Activated CD8-positive, alpha-beta T cell treated with anti-CD3 and anti-CD28 coated beads, Interleukin-2, amount 10 ng/mL, durations not matched to agents 7 days and 5 days (primary cell): ENCODE results near the gene ICA1L. TPM values are rescaled to one million over a fixed set of nuclear protein-coding genes. Genes with fewer than 3 reads are reported as not detected.
"Not testable (repeated sequence)": the region's sequence is repeated elsewhere in the genome, so short reads cannot be mapped to it uniquely, and the experiment has no call there.

ENCODE experiments used
- ATAC-seq: fragments of 150-1000 bp; cut with Tn5 transposase; one replicate; pipeline ENCODE4 v1.10.0; 2021; ENCODE audit warnings: moderate library complexity
- CTCF ChIA-PET: fragments of 350-600 bp; sonication (Branson Sonifier 250); formaldehyde crosslinking; loops from one replicate; lab custom pipeline; 2021; ENCODE audit warnings: antibody characterized with exemption; lab: Charles Lee
- POLR2A ChIA-PET: fragments of 350-600 bp; sonication (Branson Sonifier 250); formaldehyde crosslinking; loops from one replicate; lab custom pipeline; 2021; ENCODE audit warnings: antibody characterized with exemption; lab: Charles Lee
- DNase-seq: peaks from one replicate; pipeline ENCODE4 v3.0.0-alpha.2; 2020
- H3K27ac Mint-ChIP-seq: one replicate; pipeline ENCODE4 v1.8.0; 2021; ENCODE audit warnings: mild to moderate bottlenecking, mixed read lengths
- H3K27me3 Mint-ChIP-seq: one replicate; pipeline ENCODE4 v1.8.0; 2021; ENCODE audit warnings: low read depth, mixed read lengths
- H3K36me3 Mint-ChIP-seq: one replicate; pipeline ENCODE4 v1.8.0; 2021; ENCODE audit warnings: low read depth, mixed read lengths
- H3K4me1 Mint-ChIP-seq: one replicate; pipeline ENCODE4 v1.8.0; 2021; ENCODE audit warnings: low read depth, mixed read lengths
- H3K4me3 Mint-ChIP-seq: one replicate; pipeline ENCODE4 v1.8.0; 2021; ENCODE audit warnings: mild to moderate bottlenecking, mixed read lengths
- H3K9me3 Mint-ChIP-seq: one replicate; pipeline ENCODE4 v1.8.0; 2022; ENCODE audit warnings: mixed read lengths; ENCODE audit not compliant: insufficient read depth
- total RNA-seq, 2 experiments: library from RNA; stranded (reverse); gene quantifications; one replicate each; pipeline ENCODE4 v1.2.3, GENCODE V29; 2021

ICA1L gene
- total RNA-seq: 1 to 10 TPM; 5.1 TPM

GRCh38 chr2:202871300-202872141, at the start of gene ICA1L:
TSS of gene ICA1L (minus strand) at chr2:202871766. CDS start at chr2:202829009, 42,757 bp downstream.
- peak; percentile 73 for DNase-seq
- CTCF ChIA-PET: interaction anchor here (0.9 to 5.6 kb wide), 21 partner anchors 9 to 297 kb away, joined by 3 to 57 read pairs (median 5); partner anchors contain the start of genes CARF, FAM117B and WDR12
- ATAC-seq: peak; percentile 68
- H3K36me3 Mint-ChIP-seq: no peaks in the 10 kb centered on the region
- H3K27me3 Mint-ChIP-seq: peaks cover 1% of the 10 kb centered on the region
- POLR2A ChIA-PET: interaction anchor here (1.2 to 1.3 kb wide), 2 partner anchors 234 to 236 kb away, joined by 4 to 6 read pairs; no protein-coding TSS in a partner anchor
- H3K9me3 Mint-ChIP-seq: no peaks in the 10 kb centered on the region
- H3K27ac Mint-ChIP-seq: peak within 1 kb of the TSS; percentile 82
- peaks cover 12% of the 10 kb centered on the region for H3K4me1 Mint-ChIP-seq
- peak within 1 kb of the TSS; percentile 90 for H3K4me3 Mint-ChIP-seq

- H3K9me3 Mint-ChIP-seq: no peaks in the 10 kb centered on the region
- no peaks in the 10 kb centered on the region for H3K27me3 Mint-ChIP-seq
- H3K4me1 Mint-ChIP-seq: no peaks in the 10 kb centered on the region
- ATAC-seq (no peak), DNase-seq (no peak)
- ChIA-PET POLR2A (no interaction called here), CTCF (interaction anchor here (1.2 kb wide), 1 partner anchor 287 kb away, joined by 3 read pairs; no protein-coding TSS in a partner anchor)
- peaks cover 8% of the 10 kb centered on the region for H3K36me3 Mint-ChIP-seq
- no peak overlapping the region for H3K4me3 Mint-ChIP-seq
- H3K27ac Mint-ChIP-seq: no peak overlapping the region
Measured at GRCh38 chr2:202918860-202919259, 47.3 kb upstream of the ICA1L start.

GRCh38 chr2:202912342-202913201, 41.0 kb upstream of the ICA1L start:
- H3K4me1 Mint-ChIP-seq: peaks cover 24% of the 10 kb centered on the region
- peak overlapping the region; percentile 100 for H3K4me3 Mint-ChIP-seq
- peak; percentile 67 for ATAC-seq
- H3K36me3 Mint-ChIP-seq, DNase-seq, H3K9me3 Mint-ChIP-seq, H3K27me3 Mint-ChIP-seq: not testable (repeated sequence)
- ChIA-PET POLR2A (interaction anchor here (0.8 to 1.5 kb wide), 2 partner anchors 34 to 326 kb away, joined by 5 to 6 read pairs; partner anchors contain the start of gene CYP20A1), CTCF (interaction anchor here (1.7 kb wide), 1 partner anchor 42 kb away, joined by 5 read pairs; no protein-coding TSS in a partner anchor)
- peak overlapping the region; percentile 99 for H3K27ac Mint-ChIP-seq

GRCh38 chr2:202911512-202912341, 40.2 kb upstream of the ICA1L start, which contains the start of the genes CARF and WDR12:
TSS of gene CARF (plus strand) at chr2:202912275. CDS start at chr2:202941903, 29,628 bp downstream.
TSS of gene WDR12 (minus strand) at chr2:202911673. CDS start at chr2:202911476, 197 bp downstream.
- POLR2A ChIA-PET: interaction anchor here (0.6 to 1.5 kb wide), 5 partner anchors 33 to 837 kb away, joined by 3 to 6 read pairs (median 4); partner anchors contain the start of gene CYP20A1
- no peaks in the 10 kb centered on the region for H3K9me3 Mint-ChIP-seq
- H3K4me3 Mint-ChIP-seq: peak within 1 kb of the TSS; percentile 100
- DNase-seq (peak; percentile 94), ATAC-seq (peak; percentile 89)
- H3K27me3 Mint-ChIP-seq: no peaks in the 10 kb centered on the region
- H3K27ac Mint-ChIP-seq: peak within 1 kb of the TSS; percentile 99
- CTCF ChIA-PET: interaction anchor here (0.7 to 1.7 kb wide), 3 partner anchors 12 to 323 kb away, joined by 3 to 5 read pairs (median 4); no protein-coding TSS in a partner anchor
- peaks cover 24% of the 10 kb centered on the region for H3K4me1 Mint-ChIP-seq
- H3K36me3 Mint-ChIP-seq: peaks cover 2% of the 10 kb centered on the region

GRCh38 chr2:202911203-202911511, 39.6 kb upstream of the ICA1L start:
- ATAC-seq (no peak), DNase-seq (no peak)
- Mint-ChIP-seq H3K9me3 (no peaks in the 10 kb centered on the region), H3K36me3 (peaks cover 6% of the 10 kb centered on the region), H3K27me3 (no peaks in the 10 kb centered on the region), H3K4me1 (peaks cover 24% of the 10 kb centered on the region), H3K4me3 (peak overlapping the region; percentile 100), H3K27ac (peak overlapping the region; percentile 99)
- POLR2A ChIA-PET: interaction anchor here (0.6 to 1.5 kb wide), 2 partner anchors 107 to 328 kb away, joined by 4 to 6 read pairs; partner anchors contain the start of gene CYP20A1
- CTCF ChIA-PET: interaction anchor here (0.7 to 1.7 kb wide), 4 partner anchors 13 to 323 kb away, joined by 3 to 5 read pairs (median 4); no protein-coding TSS in a partner anchor

GRCh38 chr2:202910698-202911097, 39.1 kb upstream of the ICA1L start:
- Mint-ChIP-seq H3K9me3 (no peaks in the 10 kb centered on the region), H3K27ac (peak overlapping the region; percentile 49), H3K4me3 (peak overlapping the region; percentile 100), H3K27me3 (no peaks in the 10 kb centered on the region), H3K4me1 (peaks cover 24% of the 10 kb centered on the region), H3K36me3 (peaks cover 9% of the 10 kb centered on the region)
- ChIA-PET CTCF (interaction anchor here (1.1 to 1.7 kb wide), 3 partner anchors 40 to 322 kb away, joined by 3 to 5 read pairs (median 4); no protein-coding TSS in a partner anchor), POLR2A (interaction anchor here (1.5 kb wide), 1 partner anchor 328 kb away, joined by 6 read pairs; the partner anchor contains the start of gene CYP20A1)
- no peak for ATAC-seq
- no peak for DNase-seq

- CTCF ChIA-PET: interaction anchor here (1.1 to 1.3 kb wide), 2 partner anchors 82 to 322 kb away, joined by 3 to 4 read pairs; no protein-coding TSS in a partner anchor
- H3K4me1 Mint-ChIP-seq: peaks cover 24% of the 10 kb centered on the region
- H3K27ac Mint-ChIP-seq: peak overlapping the region; percentile 49
- ATAC-seq, H3K27me3 Mint-ChIP-seq, POLR2A ChIA-PET, H3K9me3 Mint-ChIP-seq, DNase-seq: not testable (repeated sequence)
- H3K36me3 Mint-ChIP-seq: peaks cover 14% of the 10 kb centered on the region
- H3K4me3 Mint-ChIP-seq: peak overlapping the region; percentile 100
Measured at GRCh38 chr2:202910250-202910649, 38.7 kb upstream of the ICA1L start.

GRCh38 chr2:202909394-202910192, 38.0 kb upstream of the ICA1L start:
- H3K9me3 Mint-ChIP-seq: no peaks in the 10 kb centered on the region
- H3K27ac Mint-ChIP-seq: no peak overlapping the region
- POLR2A ChIA-PET: no interaction called here
- CTCF ChIA-PET: no interaction called here
- peak overlapping the region; percentile 100 for H3K4me3 Mint-ChIP-seq
- H3K27me3 Mint-ChIP-seq: no peaks in the 10 kb centered on the region
- ATAC-seq: no peak
- DNase-seq: no peak
- H3K4me1 Mint-ChIP-seq: peaks cover 26% of the 10 kb centered on the region
- peaks cover 18% of the 10 kb centered on the region for H3K36me3 Mint-ChIP-seq

- no peak for DNase-seq
- peaks cover 29% of the 10 kb centered on the region for H3K4me1 Mint-ChIP-seq
- ChIA-PET CTCF (no interaction called here), POLR2A (no interaction called here)
- no peak overlapping the region for H3K27ac Mint-ChIP-seq
- H3K27me3 Mint-ChIP-seq: no peaks in the 10 kb centered on the region
- ATAC-seq: no peak
- H3K36me3 Mint-ChIP-seq: peaks cover 26% of the 10 kb centered on the region
- H3K4me3 Mint-ChIP-seq: no peak overlapping the region
- no peaks in the 10 kb centered on the region for H3K9me3 Mint-ChIP-seq
Measured at GRCh38 chr2:202908186-202908585, 36.6 kb upstream of the ICA1L start.

GRCh38 chr2:202905507-202905906, 33.9 kb upstream of the ICA1L start:
- Mint-ChIP-seq H3K36me3 (peaks cover 24% of the 10 kb centered on the region), H3K4me1 (peaks cover 22% of the 10 kb centered on the region)
- H3K4me3 Mint-ChIP-seq, H3K27me3 Mint-ChIP-seq, POLR2A ChIA-PET, DNase-seq, H3K9me3 Mint-ChIP-seq, ATAC-seq, H3K27ac Mint-ChIP-seq: not testable (repeated sequence)
- CTCF ChIA-PET: interaction anchor here (1.3 kb wide), 1 partner anchor 317 kb away, joined by 3 read pairs; no protein-coding TSS in a partner anchor
